ENCODE data around the gene TMEM129.

TMEM129 gene

DNA sequence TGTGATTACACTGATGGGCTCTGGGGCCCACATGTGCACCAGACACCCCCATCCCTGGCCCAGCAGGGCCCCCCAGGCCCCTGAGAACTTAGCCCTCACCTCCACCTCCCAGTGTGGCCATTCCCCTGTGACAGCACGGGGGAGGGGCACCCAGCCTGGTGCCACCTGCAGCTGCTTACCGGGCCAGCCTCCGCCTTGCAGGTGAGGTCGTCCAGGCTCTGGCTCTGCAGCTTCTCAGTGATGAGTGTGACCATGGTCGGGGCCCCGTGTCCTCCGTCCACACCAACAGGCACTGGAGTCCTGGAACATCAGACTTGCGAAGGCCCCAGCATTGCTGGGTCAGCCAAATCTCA is 52.7 kb downstream of the TMEM129 start:
- DNase-seq (ENCODE audit: low read depth) = no peak

DNA sequence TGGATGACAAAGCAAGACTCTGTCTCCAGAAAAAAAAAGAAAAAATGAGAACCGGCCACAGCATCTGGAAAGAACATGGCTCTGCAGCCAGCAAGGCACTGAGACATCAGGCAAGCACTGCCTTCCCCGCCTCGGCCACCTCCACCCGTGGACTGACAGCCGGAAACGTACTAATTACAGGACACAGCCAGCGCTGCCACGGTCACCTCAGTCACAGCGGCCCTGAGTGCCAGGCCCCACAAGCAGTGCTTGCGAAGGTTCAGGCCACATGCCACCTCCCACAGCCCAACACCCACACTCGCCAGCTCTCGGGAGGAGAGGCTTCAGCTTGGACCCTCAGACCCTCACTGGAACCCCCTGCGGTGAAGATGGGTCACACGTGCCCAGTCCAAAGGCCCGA is 53.9 kb downstream of the TMEM129 start:
- no peak for DNase-seq (ENCODE audit: low read depth)

DNA sequence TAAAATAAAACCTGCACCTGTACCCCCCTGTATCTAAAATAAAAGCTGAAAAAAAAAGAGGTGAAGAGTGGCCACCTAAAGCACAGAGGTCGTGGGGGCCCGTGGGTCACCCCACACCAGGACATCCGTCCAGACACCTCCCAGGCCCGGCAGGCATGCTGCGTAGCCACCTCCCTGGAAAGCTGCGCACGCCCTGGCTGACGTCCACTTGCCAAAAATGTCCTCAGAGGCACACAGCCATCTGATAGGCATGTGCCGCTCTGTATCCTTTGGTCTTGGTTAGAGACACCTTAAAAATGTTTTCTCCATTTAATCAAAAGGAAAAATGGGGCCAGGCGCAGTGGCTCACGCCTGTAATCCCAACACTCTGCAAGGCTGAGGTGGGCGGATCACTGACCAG is 54.7 kb downstream of the TMEM129 start:
- DNase-seq (ENCODE audit: low read depth) = no peak

All from activated T-cell treated with anti-CD3 and anti-CD28 coated beads for 1 hour (primary cell).